Activated T-helper 1 cell treated with anti-CD3 and anti-CD28 coated beads, Interleukin-2, amount 50 U/mL, for 16 hours (primary cell): ENCODE data around the gene METTL9.
"Not testable (repeated sequence)": the region's sequence is repeated elsewhere in the genome, so short reads cannot be mapped to it uniquely, and the experiment has no call there.

Experiments
- DNase-seq, 2 donors: peaks; one replicate each; pipeline ENCODE4 v3.0.0-alpha.2; 2020; ENCODE audit warnings: low read depth in 1 of 2, low spot score in 1 of 2

The METTL9 gene

DNA sequence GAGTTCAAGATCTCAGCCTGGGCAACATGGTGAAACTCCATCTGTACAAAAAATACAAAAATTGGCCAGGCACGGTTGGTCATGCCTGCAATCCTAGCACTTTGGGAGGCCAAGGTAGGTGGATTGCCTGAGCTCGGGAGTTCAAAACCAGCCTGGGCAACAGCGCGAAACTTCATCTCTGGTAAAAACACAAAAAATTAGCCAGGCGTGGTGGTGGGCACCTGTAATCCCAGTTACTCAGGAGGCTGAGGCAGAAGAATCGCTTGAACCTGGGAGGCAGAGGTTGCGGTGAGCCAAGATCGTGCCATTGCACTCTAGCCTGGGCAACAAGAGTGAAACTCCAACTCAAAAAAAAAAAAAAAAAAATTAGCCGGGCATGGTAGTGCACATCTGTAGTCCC, 25.9 kb upstream of the METTL9 start:
- DNase-seq, result not testable (repeated sequence)

DNA sequence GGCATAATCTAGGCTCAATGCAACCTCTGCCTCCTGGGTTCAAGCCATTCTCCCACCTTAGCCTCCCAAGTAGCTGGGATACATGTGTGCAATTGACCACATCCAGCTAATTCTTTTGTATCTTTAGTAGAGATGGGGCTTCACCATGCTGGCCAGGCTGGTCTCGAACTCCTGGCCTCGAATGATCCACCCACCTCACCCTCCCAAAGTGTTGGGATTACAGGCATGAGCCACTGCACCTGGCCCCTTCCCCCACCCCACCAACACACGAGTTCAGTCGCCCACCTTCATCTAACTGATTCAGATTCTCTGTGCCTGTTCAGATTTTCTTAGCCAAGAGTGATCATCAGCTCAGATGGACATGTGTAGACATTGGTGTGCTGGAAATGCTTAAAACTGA, 25.0 kb upstream of the METTL9 start:
- DNase-seq, result no peak

DNA sequence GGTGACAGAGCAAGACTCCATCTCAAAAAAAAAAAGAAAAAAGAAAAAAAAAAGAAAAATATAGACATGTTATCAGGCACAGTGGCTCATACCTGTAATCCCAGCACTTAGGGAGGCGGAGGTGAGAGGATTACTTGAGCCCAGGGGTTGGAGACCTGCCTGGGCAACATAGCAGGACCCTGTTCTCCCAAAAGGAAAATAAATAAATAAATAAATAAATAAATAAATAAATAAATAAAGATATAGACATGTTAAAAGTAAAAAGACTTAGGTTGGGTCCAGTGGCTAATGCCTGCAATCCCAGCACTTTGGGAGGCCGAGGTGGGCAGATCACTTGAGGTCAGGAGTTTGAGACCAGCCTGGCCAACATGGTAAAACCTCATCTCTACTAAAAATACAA, 23.1 kb upstream of the METTL9 start:
- not testable (repeated sequence) for DNase-seq

DNA sequence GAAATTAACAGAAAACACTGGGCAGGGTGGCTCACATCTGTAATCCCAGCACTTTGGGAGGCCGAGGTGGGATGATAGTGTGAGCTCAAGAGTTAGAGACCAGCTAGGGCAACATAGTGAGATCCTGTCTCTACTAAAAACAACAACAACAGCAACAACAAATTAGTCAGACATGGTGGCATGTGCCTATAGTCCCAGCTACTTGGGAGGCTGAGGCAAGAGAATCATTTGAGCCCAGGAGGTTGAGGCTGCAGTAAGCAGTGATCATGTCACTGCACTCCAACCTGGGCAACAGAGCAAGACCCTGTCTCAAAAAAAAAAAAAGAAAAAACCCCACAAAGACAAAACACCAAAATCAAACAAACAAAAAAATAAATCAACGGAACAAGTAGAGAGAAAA, 21.9 kb upstream of the METTL9 start:
- not testable (repeated sequence) for DNase-seq

DNA sequence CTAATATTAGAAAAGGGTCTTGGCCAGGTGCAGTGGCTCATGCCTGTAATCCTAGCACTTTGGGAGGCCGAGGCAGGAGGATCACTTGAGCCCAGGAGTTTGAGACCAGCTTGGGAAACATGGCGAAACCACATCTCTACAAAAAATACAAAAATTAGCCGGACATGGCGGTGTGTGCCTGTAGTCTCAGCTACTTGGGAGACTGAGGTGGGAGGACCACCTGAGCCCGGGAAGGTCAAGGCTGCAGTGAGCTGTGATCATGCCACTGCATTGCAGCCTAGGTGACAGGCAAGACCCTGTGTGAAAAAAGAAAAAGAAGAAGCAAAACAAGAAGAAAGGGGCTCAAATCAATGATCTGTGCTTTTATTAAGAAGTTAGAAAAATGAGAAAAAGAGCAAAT, 21.1 kb upstream of the METTL9 start:
- not testable (repeated sequence) for DNase-seq

DNA sequence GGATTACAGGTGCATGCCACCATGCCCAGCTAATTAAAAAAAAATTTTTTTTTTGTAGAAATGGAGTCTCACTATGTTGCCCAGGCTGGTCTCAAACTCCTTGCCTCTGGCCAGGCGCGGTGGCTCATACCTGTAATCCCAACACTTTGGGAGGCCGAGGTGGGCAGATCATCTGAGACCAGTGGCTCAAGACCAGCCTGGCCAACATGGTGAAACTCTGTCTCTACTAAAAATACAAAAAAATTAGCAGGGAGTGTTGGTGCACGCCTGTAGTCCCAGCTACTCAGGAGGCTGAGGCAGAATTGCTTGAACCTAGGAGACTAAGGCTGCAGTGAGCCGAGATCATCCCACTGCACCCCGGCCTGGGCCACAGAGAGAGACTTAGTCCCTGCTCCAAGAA, 19.2 kb upstream of the METTL9 start:
- not testable (repeated sequence) for DNase-seq

DNA sequence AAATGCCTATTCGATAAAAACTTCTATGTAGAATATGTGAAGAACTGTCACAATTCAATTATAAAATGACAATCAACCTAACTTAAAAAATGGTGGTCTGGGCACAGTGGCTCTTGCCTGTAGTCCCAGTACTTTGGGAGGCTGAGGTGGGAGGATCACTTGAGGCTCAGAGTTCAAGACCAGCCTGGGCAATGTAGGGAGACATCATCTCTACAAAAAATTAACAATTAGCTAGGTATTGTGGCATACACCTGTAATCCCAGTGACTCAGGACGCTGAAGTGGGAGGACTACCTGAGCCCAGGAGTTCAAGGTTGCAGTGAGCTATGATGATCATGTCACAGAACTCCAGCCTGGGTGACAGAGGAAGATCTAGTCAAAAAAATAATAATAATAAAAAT, 18.6 kb upstream of the METTL9 start:
- DNase-seq, result no peak

DNA sequence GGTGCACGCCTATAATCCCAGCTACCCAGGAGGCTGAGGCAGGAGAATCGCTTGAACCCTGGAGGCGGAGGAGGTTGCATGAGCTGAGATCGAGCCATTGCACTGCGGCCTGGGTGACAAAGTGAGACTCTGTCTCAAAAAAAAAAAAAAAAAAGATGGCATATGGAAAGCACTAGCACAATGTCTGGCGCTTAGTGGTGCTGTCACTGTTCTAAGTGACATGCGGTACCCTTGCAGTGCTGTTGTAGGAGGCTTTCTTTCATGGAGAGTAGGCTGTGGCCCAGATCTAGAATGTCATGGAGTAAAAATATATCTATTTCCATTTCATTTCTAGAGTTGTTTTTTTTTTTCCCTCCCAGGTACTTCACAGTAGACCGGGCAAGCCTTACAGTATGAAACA, 14.6 kb upstream of the METTL9 start:
- DNase-seq, result no peak

DNA sequence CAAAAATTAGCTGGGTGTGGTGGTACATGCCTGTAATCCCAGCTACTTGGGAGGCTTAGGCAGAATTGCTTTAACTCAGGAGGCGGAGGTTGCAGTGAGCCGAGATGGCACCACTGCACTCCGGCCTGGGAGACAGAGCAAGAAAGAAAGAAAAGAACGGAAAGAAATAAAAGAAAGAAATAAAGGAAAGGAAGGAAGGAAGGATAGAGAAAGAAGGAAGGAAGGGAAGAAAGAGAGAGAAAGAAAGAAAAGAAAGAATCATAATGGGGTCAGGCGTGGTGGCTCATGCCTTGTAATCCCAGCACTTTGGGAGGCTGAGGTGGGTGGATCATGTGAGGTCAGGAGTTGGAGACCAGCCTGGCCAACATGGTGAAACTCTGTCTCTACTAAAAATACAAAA, 10.8 kb upstream of the METTL9 start:
- DNase-seq, result not testable (repeated sequence)

DNA sequence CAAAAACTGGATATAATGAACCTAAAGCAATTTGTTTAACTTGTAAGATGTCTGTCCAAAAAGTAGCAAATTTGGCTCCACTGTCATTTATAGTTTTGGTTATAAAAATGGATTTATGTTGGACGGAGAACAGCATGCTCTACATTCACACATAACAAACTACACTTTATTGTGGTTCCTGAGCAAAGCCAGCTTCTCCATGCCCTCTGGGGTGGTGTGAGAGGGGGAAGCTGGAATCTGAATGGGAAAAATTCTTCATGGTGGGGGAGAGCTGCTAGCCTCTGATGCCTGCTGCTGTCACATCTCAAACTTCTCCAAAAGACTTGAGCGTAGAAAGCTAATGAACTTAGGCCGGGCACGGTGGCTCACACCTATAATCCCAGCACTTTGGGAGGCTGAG, 9.8 kb upstream of the METTL9 start:
- no peak for DNase-seq

DNA sequence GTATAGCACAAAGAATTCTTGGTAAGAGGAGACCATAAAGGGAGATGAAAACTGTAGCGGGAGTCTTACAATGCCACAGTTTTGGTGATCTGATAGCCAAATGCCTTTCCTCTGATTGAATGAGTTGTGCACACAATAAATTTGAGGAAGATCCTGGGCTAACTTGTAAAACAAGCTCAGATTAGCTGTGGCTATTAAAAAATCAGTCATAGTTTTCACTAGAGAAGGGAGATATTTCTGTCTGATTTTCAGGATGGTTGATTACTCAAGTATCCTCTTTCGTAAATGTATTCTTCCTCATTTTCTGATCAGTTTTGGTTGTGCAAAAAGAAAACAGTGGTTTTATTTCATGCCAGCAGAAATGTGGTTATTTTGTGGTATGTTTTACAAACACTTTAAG, 9.1 kb upstream of the METTL9 start:
- no peak for DNase-seq

DNA sequence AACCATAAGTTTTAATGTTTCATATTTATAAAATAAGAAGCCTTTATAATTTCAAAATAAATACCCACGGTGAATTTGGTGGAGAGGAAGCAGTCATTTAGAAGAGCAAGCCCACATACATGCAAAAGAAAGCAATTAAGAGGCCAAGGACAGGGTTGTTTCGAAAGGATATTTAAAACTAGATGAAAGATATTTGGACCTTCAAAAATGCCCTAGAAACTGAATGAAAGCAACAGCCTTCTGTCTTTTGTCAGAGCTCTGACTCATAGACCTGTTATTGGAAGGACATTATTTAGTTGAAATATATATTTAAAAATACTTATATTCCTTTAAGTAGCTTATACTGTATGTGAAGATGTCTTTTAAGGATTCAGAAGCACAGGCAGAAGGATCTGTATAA, 8.6 kb upstream of the METTL9 start:
- no peak for DNase-seq

DNA sequence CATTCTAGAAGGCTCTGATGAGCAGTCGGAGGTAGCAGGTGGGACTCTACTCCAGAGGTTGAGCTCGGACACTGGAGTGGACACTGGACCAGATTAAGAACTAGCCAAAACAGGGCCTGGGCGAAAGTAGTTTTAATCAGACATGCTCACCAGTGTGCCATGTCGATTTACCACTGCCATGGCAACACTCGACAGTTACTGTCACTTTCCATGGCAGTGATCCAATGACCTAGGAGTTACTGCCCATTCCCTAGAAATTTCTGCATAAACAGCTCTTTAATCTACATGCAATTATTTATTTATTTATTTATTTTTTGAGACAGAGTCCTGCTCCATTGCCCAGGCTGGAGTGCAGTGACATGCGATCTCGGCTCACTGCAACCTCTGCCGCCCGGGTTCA, 7.2 kb upstream of the METTL9 start:
- no peak for DNase-seq

DNA sequence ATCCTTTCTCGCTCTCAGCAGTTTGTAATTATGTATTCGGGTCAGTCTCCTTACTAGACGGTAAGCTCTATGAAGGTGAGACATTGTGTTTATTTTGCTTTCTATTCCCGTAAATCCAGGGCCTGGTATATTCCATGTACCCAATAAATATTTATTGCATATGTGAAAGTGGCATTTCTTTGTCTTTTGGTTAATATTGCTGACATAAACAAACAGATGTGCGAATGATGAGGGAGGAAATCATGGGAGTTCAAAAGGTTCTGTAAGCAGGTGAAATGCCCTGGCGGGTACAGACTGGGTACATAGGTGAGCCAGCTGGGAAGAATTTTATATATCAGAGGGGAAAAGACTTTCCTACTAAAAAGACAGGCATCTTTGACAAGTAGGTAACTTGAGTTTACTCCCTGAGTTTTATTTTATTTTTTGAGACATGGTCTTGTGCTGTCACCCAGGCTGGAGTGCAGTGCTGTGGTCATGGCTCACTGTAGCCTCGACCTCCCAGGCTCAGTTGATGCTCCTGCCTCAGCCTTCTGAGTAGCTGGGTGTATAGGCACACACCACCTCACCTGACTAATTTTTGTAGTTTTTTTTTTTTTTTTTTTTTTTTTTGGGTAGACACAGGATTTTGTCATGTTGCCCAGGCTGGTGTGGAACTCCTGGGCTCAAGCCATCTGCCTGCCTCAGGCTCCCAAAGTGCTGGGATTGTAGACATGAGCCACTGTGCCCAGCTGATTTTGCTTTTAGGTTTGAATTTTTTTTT, 5.7 kb upstream of the METTL9 start:
- no peak for DNase-seq

DNA sequence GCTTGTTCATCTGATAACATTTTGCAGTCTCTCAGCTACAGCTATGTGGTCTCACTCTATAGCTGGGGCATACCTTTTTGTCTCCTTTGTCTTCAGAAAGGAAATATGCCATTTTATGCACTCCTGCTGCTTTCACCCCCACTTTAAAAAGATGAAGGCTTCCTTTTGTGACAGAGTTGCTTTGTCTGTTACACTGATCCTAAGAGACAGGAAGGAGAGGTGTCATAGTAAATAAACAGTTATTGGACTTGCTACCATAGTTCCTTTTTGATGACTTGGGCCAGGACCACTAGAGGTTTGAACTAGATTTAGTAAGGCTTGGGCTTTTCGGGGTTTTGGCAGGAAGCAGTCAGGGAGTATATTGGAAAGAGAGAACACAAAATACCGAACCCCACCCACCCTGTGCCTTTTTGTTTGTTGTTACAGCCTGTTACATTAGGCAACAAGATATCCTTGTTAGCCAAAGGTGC, 1.8 kb upstream of the METTL9 start:
- no peak for DNase-seq

DNA sequence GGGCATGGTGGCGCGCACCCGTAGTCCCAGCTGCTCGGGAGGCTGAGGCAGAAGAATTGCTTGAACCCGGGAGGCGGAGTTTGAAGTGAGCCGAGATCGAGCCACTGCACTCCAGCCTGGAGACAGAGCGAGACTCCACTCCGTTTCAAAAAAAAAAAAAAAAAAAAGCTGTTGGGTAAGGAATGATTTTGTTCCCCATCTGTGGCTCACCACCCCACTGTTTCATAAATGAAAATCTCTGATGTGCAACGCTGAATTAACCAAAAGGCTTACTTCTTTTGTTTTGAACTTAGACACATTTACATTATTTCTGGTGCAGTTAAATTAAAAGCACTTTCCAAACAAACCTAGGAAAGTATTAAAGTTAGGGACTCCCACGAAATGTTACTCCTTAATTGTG, 1.2 kb upstream of the METTL9 start:
- DNase-seq, result no peak

DNA sequence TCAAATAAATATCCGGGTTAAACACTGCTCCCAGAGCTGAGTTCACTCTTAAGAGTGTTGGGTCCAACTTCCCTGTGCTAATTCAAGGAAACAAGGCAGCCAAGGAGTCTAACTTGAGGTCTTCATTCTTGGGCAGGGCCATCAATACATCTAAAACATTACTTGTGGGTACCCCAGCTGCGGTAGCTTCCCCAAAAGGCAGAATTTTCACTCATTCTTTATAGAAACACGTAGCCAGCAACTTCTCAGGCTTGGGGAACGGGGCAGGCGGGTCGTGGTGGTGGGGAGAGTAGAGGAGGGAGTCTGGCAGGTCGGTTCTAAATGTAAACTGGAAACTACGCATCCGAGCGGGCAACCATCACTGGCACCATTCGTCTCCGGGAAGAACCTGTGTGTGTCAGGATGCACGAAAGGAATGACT, 666 bp upstream of the METTL9 start:
- no peak for DNase-seq

DNA sequence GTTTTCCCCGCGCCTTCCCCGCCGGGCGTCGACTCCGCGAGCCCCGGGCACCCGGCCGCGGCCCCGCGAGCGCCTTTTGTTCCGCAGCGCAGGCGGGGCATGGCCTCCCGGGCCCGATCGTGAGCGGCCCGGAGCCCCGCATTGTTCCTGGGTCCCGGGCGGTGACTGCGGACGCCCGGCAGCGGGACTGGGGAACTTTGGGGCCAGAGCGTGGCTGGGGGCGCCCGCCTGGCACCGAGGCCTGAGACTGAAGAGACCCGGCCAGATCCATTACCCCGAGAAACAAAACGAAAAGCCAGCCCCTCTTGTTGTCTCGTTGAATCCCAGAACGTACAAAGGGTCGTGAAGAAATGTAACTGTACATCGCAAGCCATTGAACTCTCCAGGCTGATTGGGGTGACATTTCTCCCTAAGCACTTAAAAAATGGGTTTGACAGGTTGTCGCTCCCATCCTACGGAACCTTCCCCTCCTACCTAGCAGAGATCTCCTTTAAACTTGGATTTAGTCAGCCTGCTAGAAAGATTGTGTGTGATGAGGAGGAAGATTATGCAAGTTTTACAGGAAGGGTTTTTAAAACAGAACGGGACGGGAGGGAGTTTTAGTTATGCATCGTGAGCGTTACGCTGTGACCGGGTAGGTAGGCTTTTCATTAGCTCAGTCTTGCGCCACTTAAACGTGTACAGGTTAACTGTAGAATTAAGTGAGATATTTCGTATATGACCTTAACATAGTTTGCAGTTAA, 825 bp downstream of the METTL9 start:
- DNase-seq, result no peak

DNA sequence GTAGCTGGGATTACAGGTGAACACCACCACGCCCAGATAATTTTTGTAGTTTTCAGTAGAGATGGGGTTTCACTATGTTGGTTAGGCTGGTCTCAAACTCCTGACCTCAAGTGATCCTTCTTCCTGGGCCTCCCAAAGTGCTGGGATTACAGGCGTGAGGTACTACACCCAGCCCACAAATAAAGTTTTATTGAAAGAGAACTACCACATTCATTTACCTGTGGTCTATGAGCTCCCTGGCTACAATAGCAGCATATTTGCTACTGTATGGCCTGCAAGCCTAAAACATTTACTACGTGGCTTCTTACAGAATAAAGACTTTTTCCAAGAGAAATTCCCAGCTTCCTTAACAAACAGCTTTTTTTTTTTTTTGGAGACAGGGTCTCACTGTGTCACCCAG, 3.4 kb downstream of the METTL9 start:
- DNase-seq, result no peak

DNA sequence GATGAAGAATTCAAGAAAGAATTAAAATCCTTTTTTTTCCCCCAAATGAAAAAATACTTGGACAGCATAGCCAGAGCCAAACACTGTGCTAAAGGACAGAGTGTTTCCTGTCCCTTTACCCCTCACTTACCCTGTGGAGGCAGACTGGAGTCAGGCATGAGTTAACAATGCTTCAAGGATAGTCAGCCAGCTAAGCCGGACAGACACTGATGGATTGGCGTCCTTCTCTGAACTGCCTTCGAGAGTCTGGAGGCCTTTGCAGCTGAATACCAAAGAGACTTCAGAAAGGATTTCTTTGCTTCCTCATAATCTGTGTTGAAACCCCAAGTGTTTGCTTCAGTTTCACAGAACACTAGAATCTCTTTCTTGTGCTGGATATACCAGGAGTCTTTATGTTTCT, 4.6 kb downstream of the METTL9 start:
- DNase-seq, result no peak

DNA sequence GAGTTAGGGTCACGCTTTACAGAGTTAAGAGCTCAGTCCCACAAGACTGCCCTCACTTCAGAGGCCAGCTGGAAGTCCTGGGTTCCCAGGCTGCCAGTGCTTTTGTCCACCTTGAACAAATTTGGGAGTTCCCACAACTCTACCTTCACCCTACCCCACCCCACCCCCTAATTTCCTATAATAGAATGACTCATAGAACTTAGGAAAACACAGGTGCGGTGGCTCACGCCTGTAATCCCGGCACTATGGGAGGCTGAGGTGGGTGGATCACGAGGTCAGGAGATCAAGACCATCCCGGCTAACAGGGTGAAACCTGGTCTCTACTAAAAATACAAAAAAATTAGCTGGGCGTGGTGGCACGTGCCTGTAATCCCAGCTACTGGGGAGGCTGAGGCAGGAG, 6.5 kb downstream of the METTL9 start:
- not testable (repeated sequence) for DNase-seq

DNA sequence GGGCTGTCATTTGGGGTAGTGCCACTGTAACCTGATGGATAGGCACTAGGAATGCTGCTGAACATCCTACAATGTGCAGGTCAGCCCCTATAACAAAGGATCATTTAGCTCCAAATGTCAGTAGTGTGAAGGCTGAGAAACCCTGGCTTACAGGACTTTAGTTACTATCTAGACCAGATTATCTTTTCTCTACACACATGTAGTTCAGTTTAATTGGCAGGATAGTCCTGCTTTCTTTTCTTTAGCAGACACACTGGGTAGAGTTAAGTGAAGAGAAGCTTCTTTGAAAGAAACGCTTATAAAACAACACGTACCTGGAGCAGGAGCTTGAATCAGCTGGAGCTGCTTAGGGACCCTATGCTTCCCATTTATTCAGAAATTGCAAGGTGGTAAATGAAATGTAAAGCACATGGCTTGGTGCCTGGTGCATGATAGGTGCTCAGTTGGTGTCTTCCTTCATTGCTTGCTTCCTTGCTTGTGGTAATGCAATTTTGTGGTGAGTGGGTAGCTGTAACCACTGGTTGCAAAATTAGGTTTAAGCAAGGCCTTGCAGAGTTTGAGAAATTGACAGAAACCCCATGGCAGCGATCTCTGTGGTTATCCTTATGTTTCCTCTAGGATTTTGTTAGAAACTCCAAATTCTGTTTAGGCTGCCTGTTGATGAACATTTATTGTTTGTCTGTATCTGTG, 9.4 kb downstream of the METTL9 start:
- no peak for DNase-seq
